ENCODE measurements around the gene BRME1. TPM values are rescaled to one million over a fixed set of nuclear protein-coding genes. Genes with fewer than 3 reads are reported as not detected.

BRME1 gene
- total RNA-seq, 1 experiment from 2014 or later: 1.7 TPM

DNA sequence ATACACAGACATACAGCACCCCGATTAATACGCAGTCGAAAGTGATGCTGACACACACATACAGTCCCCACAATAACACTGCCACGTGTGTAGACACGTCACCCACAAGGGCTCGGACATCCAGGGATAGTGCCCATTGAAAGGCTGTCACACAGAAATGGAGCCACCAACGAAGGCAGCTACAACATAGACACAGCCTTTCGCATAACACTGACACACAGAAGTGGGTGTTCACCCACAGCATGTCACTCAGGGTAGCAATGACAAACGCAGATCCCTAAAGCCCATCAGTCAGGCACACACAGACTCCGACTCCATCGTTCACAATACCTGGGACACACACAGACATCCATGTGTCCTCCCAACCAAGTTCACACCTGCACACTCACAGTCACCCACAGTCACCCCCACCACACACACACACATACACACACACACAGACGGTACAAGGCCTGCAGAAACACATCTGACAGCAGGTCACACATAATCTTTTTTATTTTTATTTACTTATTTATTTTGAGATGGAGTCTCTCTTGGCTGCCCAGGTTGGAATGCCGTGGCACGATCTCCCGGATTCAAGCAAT, 39.4 kb downstream of the BRME1 start:
- Histone ChIP-seq H3K4me1 (ENCODE audit: control insufficient read depth in 1 of 2, insufficient read depth in 2 of 2, low read length in 2 of 2) (peaks cover 14 to 29% of the 10 kb centered on the region in 2 experiments), H3K9ac (ENCODE audit: low read length) (peak overlapping the region; percentile 68; the same call in 1 of the 2 replicates), H2AFZ (ENCODE audit: low read depth, low read length, poor library complexity, severe bottlenecking) (no peak overlapping the region), H3K4me3 (replicated peaks in 1 of 2; ENCODE audit: low read depth in 1 of 2, low read length in 2 of 2) (peak overlapping the region in 1 of 2 experiments; percentile 60; a peak in 3 of 4 replicates), H4K20me1 (ENCODE audit: insufficient read depth) (no peaks in the 10 kb centered on the region), H3K27ac (ENCODE audit: low read depth, low read length) (no peak overlapping the region), H3K9me2 (ENCODE audit: insufficient read depth) (no peaks in the 10 kb centered on the region), H3K4me2 (ENCODE audit: low read length) (peak overlapping the region; percentile 87), H3K79me2 (ENCODE audit: insufficient read depth, low read length) (no peaks in the 10 kb centered on the region), H3K27me3 (ENCODE audit: insufficient read depth, low read length) (no peaks in the 10 kb centered on the region), H3K36me3 (ENCODE audit: control insufficient read depth in 1 of 2, insufficient read depth in 2 of 2, low read length in 2 of 2) (no peaks in the 10 kb centered on the region), H3K9me3 (ENCODE audit: control insufficient read depth in 1 of 2, insufficient read depth in 1 of 2, low read depth in 1 of 2, low read length in 2 of 2) (no peaks in the 10 kb centered on the region)
- no TSS peak for BruUV-seq (replicated peaks)
- POLR2A ChIA-PET: no interaction called here
- intact Hi-C loops (cut with micrococcal nuclease): no loop called here
- TF ChIP-seq EZH2 (IDR thresholded peaks at IDR 0.05): no peak
- no peak for TF ChIP-seq JUND (IDR thresholded peaks at IDR 0.05)
- no peak for TF ChIP-seq SIN3A (IDR thresholded peaks at IDR 0.05; ENCODE audit: low read depth)
- no peak for TF ChIP-seq POLR2AphosphoS5 (IDR thresholded peaks at IDR 0.05; ENCODE audit: low read depth, low read length)
- TF ChIP-seq, protein P1, sequence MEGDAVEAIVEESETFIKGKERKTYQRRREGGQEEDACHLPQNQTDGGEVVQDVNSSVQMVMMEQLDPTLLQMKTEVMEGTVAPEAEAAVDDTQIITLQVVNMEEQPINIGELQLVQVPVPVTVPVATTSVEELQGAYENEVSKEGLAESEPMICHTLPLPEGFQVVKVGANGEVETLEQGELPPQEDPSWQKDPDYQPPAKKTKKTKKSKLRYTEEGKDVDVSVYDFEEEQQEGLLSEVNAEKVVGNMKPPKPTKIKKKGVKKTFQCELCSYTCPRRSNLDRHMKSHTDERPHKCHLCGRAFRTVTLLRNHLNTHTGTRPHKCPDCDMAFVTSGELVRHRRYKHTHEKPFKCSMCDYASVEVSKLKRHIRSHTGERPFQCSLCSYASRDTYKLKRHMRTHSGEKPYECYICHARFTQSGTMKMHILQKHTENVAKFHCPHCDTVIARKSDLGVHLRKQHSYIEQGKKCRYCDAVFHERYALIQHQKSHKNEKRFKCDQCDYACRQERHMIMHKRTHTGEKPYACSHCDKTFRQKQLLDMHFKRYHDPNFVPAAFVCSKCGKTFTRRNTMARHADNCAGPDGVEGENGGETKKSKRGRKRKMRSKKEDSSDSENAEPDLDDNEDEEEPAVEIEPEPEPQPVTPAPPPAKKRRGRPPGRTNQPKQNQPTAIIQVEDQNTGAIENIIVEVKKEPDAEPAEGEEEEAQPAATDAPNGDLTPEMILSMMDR (IDR thresholded peaks at IDR 0.05 in 2 of 3, conservative IDR thresholded peaks at IDR 0.05 in 1 of 3; ENCODE audit: borderline replicate concordance in 1 of 3, insufficient read depth in 1 of 3, low read depth in 2 of 3, low read length in 2 of 3): no peak
- no peak for TF ChIP-seq EGR1 (IDR thresholded peaks at IDR 0.05; ENCODE audit: low read depth)
- TF ChIP-seq TCF7L2 (IDR thresholded peaks at IDR 0.05; ENCODE audit: borderline replicate concordance, extremely low read depth, insufficient read depth, insufficient read length): no peak
- no peak for TF ChIP-seq RAD21 (IDR thresholded peaks at IDR 0.05; ENCODE audit: low read depth)
- no peak for TF ChIP-seq ZFX (IDR thresholded peaks at IDR 0.05)
- no peak for TF ChIP-seq ELF1 (IDR thresholded peaks at IDR 0.05; ENCODE audit: borderline replicate concordance, low read depth)
- TF ChIP-seq, protein P2, sequence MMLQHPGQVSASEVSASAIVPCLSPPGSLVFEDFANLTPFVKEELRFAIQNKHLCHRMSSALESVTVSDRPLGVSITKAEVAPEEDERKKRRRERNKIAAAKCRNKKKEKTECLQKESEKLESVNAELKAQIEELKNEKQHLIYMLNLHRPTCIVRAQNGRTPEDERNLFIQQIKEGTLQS (IDR thresholded peaks at IDR 0.05): no peak
- TF ChIP-seq SRF (IDR thresholded peaks at IDR 0.05; ENCODE audit: low read depth): no peak
- RAD21 ChIA-PET (ENCODE audit: low non-redundant PET in 1 of 2, low total read pairs in 2 of 2, uncharacterized antibody in 2 of 2, unreplicated experiment in 2 of 2): no interaction called here
- CTCF ChIA-PET: no interaction called here
- DNase-seq (ENCODE audit: low read depth, low spot score): no peak
- no peak for ATAC-seq
